Stimulated activated CD4-positive, alpha-beta T cell treated with anti-CD3 and anti-CD28 coated beads, Interleukin-4, amount 100 ng/mL, for 4 hours (primary cell): Measurements from ENCODE around the gene RECK.

Experiments used
- DNase-seq, 2 experiments: peaks; one replicate each; pipeline ENCODE4 v3.0.0-alpha.2; 2020

Gene RECK

GRCh38 chr9:36162211-36162738, 125.6 kb downstream of the RECK start:
- DNase-seq = no peak

DNA sequence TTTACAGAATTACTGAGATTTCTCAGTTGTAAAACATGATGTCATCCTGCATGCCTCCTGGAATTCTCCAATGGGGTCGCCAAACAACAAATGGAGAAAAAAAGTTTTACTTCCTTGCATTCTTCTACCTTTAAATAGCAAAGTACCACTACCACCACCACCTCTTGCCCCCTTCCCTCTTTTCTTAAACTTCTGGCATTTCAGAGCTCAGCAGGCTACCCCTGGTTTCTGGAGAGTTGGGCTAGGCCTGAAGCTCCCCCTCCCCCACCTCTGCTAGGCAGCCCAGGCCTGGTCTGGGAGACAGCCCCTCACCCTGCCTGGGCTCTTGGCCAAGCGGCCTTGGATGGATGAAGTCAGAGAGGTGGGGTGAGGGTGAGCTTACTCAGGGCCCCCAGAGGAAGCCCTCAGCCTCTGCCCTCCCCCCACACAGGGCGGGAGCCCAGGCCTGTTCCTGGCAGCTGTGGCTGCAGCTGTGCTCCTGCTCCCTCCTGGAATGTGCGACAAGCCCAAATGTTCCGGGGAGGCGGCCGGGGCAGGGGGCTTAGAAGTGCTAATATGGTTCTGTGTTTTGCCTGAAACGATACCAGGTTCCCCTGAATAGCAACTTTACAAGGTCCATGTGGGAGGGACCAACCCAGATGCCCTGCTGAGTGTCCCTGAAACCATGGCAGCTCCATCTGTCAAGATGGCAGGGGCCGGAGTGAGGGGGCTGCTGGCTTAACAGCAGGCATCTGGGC, 126.5 kb downstream of the RECK start:
- no peak for DNase-seq

GRCh38 chr9:36163786-36164170, 127.1 kb downstream of the RECK start:
- DNase-seq = no peak

DNA sequence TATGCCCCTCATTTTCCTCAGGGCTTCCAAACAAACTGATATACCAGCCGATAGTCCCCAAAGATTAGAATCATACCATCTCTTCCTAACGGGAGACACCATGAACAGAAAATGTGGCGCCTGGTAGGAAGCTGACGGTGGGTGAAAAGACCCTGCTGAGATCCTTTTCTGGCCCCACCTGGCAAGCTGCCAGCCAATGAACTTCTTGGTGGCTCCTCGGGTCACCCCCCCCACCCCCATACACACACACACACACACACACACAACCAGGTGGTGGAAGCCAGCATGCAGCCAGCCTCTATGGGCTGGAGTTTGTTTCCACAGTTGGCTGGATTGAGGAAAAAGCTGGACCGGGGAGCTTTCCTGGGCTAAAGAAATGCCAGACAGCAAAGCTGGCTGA, 127.7 kb downstream of the RECK start:
- no peak for DNase-seq

GRCh38 chr9:36164989-36165388, 128.3 kb downstream of the RECK start:
- no peak for DNase-seq

DNA sequence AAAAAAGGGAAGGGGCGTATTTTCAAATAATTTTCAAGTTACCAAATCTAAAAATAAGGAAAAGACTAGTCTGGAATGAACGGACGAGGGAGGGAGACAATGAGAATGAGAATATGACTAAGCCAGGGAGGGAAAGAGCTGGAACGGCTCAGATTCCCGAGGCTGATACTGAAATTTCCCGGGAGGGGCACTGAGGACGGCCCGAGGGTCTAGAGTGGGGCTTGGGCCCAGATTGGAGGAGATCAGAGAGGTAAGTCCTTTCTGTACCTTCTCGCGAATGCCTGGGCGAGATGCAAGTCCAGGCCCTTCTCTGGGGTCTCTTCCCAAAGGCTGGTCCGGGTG, 129.1 kb downstream of the RECK start:
- no peak for DNase-seq

DNA sequence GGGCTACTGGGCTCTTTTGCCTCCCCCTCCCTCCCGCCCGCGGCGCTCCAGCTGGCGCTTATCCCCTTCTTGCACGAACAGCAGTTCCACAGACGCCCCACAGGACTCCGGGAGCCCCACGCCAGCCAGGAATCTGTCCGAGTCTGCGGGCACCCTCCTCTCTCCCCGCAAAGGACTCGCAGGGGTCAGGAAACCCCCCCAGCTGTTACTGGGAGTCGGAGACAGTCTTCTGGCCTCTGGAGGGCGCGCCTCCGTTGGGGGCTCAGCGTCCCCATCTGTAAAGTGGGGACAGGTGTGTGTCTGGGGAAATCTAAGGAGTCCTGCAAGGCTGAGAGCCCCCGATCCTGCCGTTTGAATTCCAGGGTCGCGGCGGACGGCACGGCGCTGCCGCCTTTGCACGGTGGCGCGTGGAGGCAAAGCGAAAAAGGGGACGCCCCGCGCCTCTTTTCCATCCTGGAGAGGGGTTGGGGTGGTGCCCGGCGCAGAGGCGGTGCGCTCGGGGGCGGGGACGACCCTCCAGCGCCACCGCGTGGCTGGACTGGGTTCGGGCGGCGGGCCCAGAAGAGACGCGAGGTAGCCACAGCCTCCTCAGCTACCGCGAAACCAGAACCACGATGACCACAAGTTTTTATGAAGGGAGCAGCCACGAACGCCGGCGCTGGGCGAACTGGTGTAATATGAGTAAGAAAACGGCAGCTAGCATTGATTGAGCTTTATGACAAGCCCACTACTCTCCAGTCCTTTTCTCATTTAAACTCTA, 129.6 kb downstream of the RECK start:
- peak; percentile 71 to 81 for DNase-seq

DNA sequence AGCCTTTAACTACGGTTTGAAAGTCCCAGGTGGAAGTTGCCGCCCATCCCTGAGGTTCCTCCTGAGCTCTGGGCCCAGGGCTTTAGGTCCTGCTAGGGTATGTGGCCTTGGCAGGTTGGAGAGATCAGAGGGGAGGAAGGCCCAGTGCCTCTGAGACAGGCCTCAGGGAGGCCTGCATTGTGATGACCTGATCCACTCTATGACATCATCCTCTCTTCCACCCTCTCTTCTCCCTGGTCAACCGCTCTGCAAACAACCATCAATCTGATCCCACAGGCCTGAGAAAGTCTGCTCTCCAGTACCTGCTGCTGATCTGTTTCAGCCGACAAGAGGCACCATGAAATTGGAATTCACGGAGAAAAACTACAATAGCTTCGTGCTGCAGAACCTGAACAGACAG, 132.5 kb downstream of the RECK start, which contains the start of gene CCIN:
CCIN (plus strand) TSS at position 223 of the 400 bp plus-strand sequence; CDS start at position 338, 115 bp downstream.
- DNase-seq = no peak

DNA sequence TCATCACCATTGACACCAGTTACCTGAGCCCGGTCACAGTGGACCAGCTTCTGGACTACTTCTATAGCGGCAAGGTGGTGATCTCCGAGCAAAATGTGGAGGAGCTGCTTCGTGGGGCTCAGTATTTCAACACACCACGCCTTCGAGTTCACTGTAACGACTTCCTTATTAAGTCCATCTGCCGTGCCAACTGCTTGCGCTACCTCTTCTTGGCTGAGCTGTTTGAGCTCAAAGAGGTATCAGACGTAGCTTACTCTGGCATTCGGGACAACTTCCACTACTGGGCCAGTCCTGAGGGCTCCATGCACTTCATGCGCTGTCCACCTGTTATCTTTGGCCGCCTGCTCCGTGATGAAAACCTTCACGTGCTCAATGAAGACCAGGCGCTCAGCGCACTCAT, 133.0 kb downstream of the RECK start:
- DNase-seq = no peak

DNA sequence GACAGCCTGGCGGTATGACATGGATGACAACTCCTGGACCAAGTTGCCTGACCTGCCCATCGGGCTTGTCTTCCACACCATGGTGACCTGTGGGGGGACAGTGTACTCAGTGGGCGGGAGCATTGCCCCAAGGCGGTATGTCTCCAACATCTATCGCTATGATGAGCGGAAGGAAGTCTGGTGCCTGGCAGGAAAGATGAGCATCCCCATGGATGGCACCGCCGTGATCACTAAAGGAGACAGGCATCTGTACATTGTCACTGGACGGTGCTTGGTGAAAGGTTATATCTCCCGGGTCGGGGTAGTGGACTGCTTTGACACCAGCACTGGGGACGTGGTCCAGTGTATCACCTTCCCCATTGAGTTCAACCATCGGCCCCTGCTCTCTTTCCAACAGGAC, 133.8 kb downstream of the RECK start:
- DNase-seq = no peak

DNA sequence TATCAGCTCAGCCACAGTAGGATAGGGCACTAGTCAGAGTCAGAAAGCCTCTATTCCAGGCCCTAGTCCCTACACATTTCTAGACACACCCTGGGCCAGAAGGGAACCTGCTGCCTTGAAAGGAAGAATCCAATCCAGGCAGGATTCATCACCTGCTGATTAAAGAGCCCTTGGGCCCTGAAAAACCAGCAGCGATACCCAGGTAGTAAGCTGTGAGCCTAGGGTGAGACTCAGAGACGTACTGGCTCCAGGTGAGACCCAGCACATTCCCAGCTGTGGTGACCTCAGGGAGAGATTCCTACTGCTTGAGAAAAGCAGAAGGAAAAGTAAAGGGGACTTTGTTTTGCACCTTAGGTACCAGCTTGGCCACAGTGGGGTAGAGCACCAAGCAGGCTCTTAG, 137.1 kb downstream of the RECK start:
- no peak for DNase-seq
